Tibial nerve (tissue), 4 donors: ENCODE measurements around the gene RAD23A. TPM values are rescaled to one million over a fixed set of nuclear protein-coding genes. Genes with fewer than 3 reads are reported as not detected.

Source experiments
- DNase-seq, 2 donors: peaks; one replicate each; pipeline ENCODE4 v3.0.0-alpha.2; 2019; ENCODE audit warnings: low spot score in 2 of 2
- H3K27ac ChIP-seq, 4 donors: fragments of 200-600 bp; sonication (generic) in 3 of 4; one replicate each; pipeline ENCODE4 v1.5.1; 2017 to 2019; ENCODE audit warnings: mild to moderate bottlenecking in 1 of 4
- H3K27me3 ChIP-seq, 2 donors: fragments of 200-600 bp; sonication (generic) in 1 of 2; one replicate each; pipeline versions ENCODE4 v1.5.1 to v1.6.0; 2017 to 2019
- H3K36me3 ChIP-seq, 3 donors: fragments of 200-600 bp; sonication (generic); one replicate each; pipeline ENCODE4 v1.5.1; 2018 to 2019
- H3K4me1 ChIP-seq, 4 donors: fragments of 200-600 bp; sonication (generic) in 3 of 4; one replicate each; pipeline ENCODE4 v1.5.1; 2017 to 2019
- H3K4me3 ChIP-seq, 4 donors: fragments of 200-600 bp; sonication (generic) in 3 of 4; one replicate each; pipeline ENCODE4 v1.5.1; 2017 to 2019; ENCODE audit warnings: mild to moderate bottlenecking in 1 of 4, moderate library complexity in 1 of 4
- H3K9me3 ChIP-seq, 4 donors: fragments of 200-600 bp; sonication (generic) in 3 of 4; one replicate each; pipeline ENCODE4 v1.5.1; 2017 to 2019
- EP300 ChIP-seq, 2 donors: sonication (generic); formaldehyde crosslinking; IDR thresholded peaks; one replicate each; pipeline ENCODE4 v1.6.1; 2017; ENCODE audit warnings: antibody characterized with exemption in 2 of 2, mild to moderate bottlenecking in 1 of 2
- POLR2A ChIP-seq, 2 donors: fragments of 450-650 bp; IDR thresholded peaks; one replicate each; pipeline ENCODE4 v1.6.1; 2017; ENCODE audit warnings: antibody characterized with exemption in 2 of 2, mild to moderate bottlenecking in 2 of 2, moderate library complexity in 2 of 2
- whole genome bisulfite sequencing, 2 donors: methylation state at CpG; one replicate each; pipeline ENCODE4 v1.1.5; 2018; 5-methylcytosine and 5-hydroxymethylcytosine counted together
- total RNA-seq, 4 donors: library from RNA; depleted of rRNA; stranded (reverse); fragments of >200 nt; gene quantifications; one replicate each; pipeline ENCODE4 v1.1.0, GENCODE V29; 2016
- TF ChIP-seq, protein P1 (sequence below), 5 experiments: fragments of 200-600 bp in 3 of 5; fragments of 450-650 bp in 2 of 5; sonication (generic) in 3 of 5; IDR thresholded peaks; one replicate each; pipeline ENCODE4 v1.5.1; 2016 to 2019; ENCODE audit warnings: antibody characterized with exemption in 5 of 5, mild to moderate bottlenecking in 3 of 5, moderate library complexity in 2 of 5

The RAD23A gene
- total RNA-seq, 4 donors from 2014 or later: 89.2 to 111 (median 108) TPM

DNA sequence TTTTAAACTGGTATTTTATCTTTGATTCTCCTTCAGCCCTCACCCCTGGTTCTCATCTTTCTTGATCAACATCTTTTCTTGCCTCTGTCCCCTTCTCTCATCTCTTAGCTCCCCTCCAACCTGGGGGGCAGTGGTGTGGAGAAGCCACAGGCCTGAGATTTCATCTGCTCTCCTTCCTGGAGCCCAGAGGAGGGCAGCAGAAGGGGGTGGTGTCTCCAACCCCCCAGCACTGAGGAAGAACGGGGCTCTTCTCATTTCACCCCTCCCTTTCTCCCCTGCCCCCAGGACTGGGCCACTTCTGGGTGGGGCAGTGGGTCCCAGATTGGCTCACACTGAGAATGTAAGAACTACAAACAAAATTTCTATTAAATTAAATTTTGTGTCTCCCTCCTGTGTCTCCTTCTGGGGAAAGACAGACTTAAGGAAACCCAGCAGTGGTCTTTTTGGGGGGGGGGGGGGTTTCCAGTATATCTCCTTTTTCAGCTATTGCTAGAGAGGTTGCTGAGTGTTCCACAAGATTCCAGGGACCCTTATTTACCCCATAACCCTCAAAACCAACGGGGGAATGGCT lies 1.5 kb upstream of the RAD23A start:
- H3K36me3 ChIP-seq: peaks cover 2 to 69% (median 56%) of the 10 kb centered on the region in 3 donors
- peaks cover 0 to 75% (median 28%) of the 10 kb centered on the region in 4 donors for H3K4me1 ChIP-seq
- no peaks in the 10 kb centered on the region for H3K9me3 ChIP-seq
- peak overlapping the region in 2 of 4 donors; percentile 95 to 98 for H3K27ac ChIP-seq
- WGBS, 2 donors: 55 to 56% methylated on average over 2 of the region's 2 CpGs
- TF ChIP-seq, protein P1, sequence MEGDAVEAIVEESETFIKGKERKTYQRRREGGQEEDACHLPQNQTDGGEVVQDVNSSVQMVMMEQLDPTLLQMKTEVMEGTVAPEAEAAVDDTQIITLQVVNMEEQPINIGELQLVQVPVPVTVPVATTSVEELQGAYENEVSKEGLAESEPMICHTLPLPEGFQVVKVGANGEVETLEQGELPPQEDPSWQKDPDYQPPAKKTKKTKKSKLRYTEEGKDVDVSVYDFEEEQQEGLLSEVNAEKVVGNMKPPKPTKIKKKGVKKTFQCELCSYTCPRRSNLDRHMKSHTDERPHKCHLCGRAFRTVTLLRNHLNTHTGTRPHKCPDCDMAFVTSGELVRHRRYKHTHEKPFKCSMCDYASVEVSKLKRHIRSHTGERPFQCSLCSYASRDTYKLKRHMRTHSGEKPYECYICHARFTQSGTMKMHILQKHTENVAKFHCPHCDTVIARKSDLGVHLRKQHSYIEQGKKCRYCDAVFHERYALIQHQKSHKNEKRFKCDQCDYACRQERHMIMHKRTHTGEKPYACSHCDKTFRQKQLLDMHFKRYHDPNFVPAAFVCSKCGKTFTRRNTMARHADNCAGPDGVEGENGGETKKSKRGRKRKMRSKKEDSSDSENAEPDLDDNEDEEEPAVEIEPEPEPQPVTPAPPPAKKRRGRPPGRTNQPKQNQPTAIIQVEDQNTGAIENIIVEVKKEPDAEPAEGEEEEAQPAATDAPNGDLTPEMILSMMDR (IDR thresholded peaks at IDR 0.05): no peak
- no peak for TF ChIP-seq POLR2A (IDR thresholded peaks at IDR 0.05)
- no peak for TF ChIP-seq EP300 (IDR thresholded peaks at IDR 0.05)
- DNase-seq: no peak
- H3K4me3 ChIP-seq: no peak overlapping the region
- H3K27me3 ChIP-seq: no peaks in the 10 kb centered on the region

DNA sequence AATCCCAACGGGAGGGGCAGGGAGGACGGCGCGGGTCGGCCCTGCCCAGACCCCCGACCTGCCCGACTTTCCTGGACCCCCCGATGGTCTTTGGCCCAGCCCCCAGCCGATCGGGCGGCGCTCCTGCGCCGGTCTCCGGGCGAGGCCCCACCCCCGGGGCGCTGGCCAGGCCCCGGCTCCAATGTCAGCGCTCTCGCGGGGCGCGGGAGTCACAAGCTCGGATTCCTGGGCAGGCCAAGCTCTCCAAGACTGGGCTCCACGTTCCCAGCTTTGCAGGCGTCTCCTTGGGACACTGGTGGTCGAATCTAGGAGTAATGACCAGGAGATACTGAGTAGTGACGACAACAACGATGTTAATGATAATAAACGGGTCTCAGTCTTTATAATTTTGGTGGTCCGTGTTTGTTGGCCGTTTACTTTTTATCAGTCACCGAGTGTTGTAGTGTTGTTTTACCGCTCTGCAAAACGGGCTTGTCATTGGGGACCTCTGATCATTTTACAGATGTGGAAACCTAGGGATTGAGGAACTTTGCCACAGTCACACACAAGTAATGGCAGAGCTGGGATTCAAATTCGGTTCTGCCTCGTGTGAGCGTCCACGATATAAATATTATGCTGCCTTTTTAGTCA lies 545 bp downstream of the RAD23A start:
- H3K36me3 ChIP-seq: peaks cover 2 to 76% (median 52%) of the 10 kb centered on the region in 3 donors
- DNase-seq: no peak
- peak overlapping the region; percentile 82 to 98 (median 96) for H3K27ac ChIP-seq
- peaks cover 0 to 54% (median 11%) of the 10 kb centered on the region in 4 donors for H3K4me1 ChIP-seq
- no peaks in the 10 kb centered on the region for H3K27me3 ChIP-seq
- 1% methylated on average over 16 to 22 of the region's 40 CpGs for WGBS, 2 donors
- H3K9me3 ChIP-seq: no peaks in the 10 kb centered on the region
- peak overlapping the region; percentile 72 to 99 (median 94) for H3K4me3 ChIP-seq
- TF ChIP-seq, protein P1 (IDR thresholded peaks at IDR 0.05): no peak
- no peak for TF ChIP-seq POLR2A (IDR thresholded peaks at IDR 0.05)
- no peak for TF ChIP-seq EP300 (IDR thresholded peaks at IDR 0.05)

DNA sequence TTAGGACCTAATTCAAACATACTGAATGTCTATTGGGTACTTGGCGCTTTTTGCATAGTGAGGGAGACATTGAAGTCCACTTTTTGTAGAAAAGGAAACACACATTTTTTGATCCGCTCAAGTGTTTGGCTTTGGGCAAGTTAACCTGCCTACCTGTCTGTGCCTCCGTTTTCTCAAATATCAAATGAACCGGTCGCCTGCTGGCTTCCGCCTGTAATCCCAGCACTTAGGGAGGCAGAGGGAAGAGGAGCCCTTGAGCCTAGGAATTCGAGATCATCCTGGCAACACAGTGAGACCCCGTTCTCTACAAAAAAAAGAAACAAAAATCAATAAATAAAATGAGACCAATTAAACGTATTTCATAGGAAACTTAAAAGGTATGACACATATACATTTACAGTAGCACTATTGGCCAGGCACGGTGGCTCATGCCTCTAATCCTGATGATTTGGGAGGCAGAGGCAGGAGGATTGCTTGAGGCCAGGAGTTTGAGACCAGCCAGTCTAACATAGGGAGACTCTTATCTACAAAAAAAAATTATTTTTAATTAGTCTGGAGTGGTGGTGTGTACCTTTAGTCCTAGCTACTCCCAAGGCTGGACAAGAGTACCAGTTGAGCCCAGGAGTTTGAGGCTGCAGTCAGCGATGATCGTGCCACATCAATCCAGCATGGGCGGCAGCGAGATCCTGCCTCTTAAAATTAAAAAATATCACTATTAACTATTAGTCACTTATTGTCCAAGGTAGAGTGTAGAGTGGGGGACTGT lies 1.3 kb downstream of the RAD23A start:
- H3K27ac ChIP-seq: peak overlapping the region; percentile 82 to 98 (median 96)
- H3K9me3 ChIP-seq: no peaks in the 10 kb centered on the region
- peaks cover 0 to 47% (median 11%) of the 10 kb centered on the region in 4 donors for H3K4me1 ChIP-seq
- no peak for DNase-seq
- H3K27me3 ChIP-seq: no peaks in the 10 kb centered on the region
- H3K36me3 ChIP-seq: peaks cover 0 to 76% (median 45%) of the 10 kb centered on the region in 3 donors
- TF ChIP-seq EP300 (IDR thresholded peaks at IDR 0.05) (no peak), POLR2A (IDR thresholded peaks at IDR 0.05) (no peak)
- TF ChIP-seq, protein P1 (IDR thresholded peaks at IDR 0.05): no peak
- 60 to 62% methylated on average over 14 of the region's 14 CpGs for WGBS, 2 donors
- peak overlapping the region; percentile 72 to 99 (median 94) for H3K4me3 ChIP-seq

DNA sequence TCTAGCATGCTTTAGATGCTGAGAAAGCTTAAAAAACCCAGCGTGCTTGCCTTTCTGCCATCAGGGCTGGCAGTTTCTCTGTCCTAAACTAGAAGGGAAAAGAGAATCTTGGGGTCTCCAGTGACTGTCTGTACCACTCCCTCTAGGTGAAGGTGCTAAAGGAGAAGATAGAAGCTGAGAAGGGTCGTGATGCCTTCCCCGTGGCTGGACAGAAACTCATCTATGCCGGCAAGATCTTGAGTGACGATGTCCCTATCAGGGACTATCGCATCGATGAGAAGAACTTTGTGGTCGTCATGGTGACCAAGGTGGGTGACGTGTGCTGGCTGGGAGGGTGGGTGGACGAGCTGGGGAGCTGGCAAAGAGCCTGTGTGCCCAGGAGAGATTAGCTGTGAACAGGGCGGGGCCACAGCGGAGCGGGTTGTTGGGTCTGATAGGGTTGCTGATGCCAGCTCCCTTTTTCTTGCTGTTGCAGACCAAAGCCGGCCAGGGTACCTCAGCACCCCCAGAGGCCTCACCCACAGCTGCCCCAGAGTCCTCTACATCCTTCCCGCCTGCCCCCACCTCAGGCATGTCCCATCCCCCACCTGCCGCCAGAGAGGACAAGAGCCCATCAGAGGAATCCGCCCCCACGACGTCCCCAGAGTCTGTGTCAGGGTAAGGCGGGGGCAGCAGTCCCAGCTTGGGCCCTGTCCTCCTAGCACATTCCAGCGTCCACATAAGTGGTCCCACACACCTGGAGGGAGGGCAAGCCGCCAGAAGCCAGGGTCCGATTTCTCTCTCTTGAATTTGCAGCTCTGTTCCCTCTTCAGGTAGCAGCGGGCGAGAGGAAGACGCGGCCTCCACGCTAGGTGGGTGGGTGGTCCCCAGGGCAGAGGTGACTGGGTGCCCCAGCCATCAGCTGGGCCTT lies 2.3 kb downstream of the RAD23A start:
- no peak for TF ChIP-seq POLR2A (IDR thresholded peaks at IDR 0.05)
- no peak for TF ChIP-seq EP300 (IDR thresholded peaks at IDR 0.05)
- TF ChIP-seq, protein P1 (IDR thresholded peaks at IDR 0.05): no peak
- DNase-seq: no peak
- Histone ChIP-seq H3K36me3 (peaks cover 0 to 76% (median 38%) of the 10 kb centered on the region in 3 donors), H3K27me3 (no peaks in the 10 kb centered on the region), H3K9me3 (no peaks in the 10 kb centered on the region), H3K27ac (no peak overlapping the region), H3K4me3 (no peak overlapping the region), H3K4me1 (peaks cover 0 to 50% (median 13%) of the 10 kb centered on the region in 4 donors)
- 83 to 85% methylated on average over 27 to 28 of the region's 28 CpGs for WGBS, 2 donors
